Mesenchymal stem cell (in vitro differentiated cells and primary cell): ENCODE data around the gene CROCC2. TPM values are rescaled to one million over a fixed set of nuclear protein-coding genes. Genes with fewer than 3 reads are reported as not detected.

Experiments used
- DNase-seq: peaks from one replicate; pipeline ENCODE4 v3.0.0-alpha.2; 2013
- H2AFZ ChIP-seq: one replicate; pipeline ENCODE4 v1.6.1; 2013; ENCODE audit warnings: low read depth, mild to moderate bottlenecking, control low read depth, inconsistent platforms, low read length, moderate library complexity
- H2AK5ac ChIP-seq: 2 replicates; pipeline ENCODE4 v1.6.1; 2013; ENCODE audit warnings: low read length, moderate library complexity, mild to moderate bottlenecking, inconsistent platforms; ENCODE audit not compliant: severe bottlenecking
- H2BK120ac ChIP-seq: one replicate; pipeline ENCODE4 v1.6.1; 2013; ENCODE audit warnings: low read depth, mild to moderate bottlenecking, inconsistent platforms, low read length, moderate library complexity
- H2BK12ac ChIP-seq, 2 experiments: one replicate each; pipeline ENCODE4 v1.6.1; 2013; ENCODE audit warnings: inconsistent platforms in 2 of 2, low read length in 2 of 2, mild to moderate bottlenecking in 2 of 2, moderate library complexity in 2 of 2, control low read depth in 1 of 2
- H2BK15ac ChIP-seq: one replicate; pipeline ENCODE4 v1.6.1; 2013; ENCODE audit warnings: mild to moderate bottlenecking, low read depth, inconsistent platforms; ENCODE audit not compliant: poor library complexity, severe bottlenecking
- H2BK5ac ChIP-seq: 2 replicates; pipeline ENCODE4 v1.6.1; 2013; ENCODE audit warnings: low read depth, mild to moderate bottlenecking, low read length, control low read depth, inconsistent platforms; ENCODE audit not compliant: poor library complexity, severe bottlenecking
- H3K14ac ChIP-seq, 2 experiments: one replicate each; pipeline ENCODE4 v1.6.1; 2013; ENCODE audit warnings: inconsistent platforms in 2 of 2, low read length in 2 of 2, control low read depth in 1 of 2, mild to moderate bottlenecking in 1 of 2, moderate library complexity in 1 of 2
- H3K18ac ChIP-seq, 2 experiments: one replicate each; pipeline ENCODE4 v1.6.1; 2013; ENCODE audit warnings: inconsistent platforms in 2 of 2, low read length in 2 of 2, control low read depth in 1 of 2, low read depth in 1 of 2, mild to moderate bottlenecking in 1 of 2
- H3K23ac ChIP-seq, 2 experiments: one replicate each; pipeline ENCODE4 v1.6.1; 2013; ENCODE audit warnings: inconsistent platforms in 2 of 2, low read length in 2 of 2, mild to moderate bottlenecking in 2 of 2, moderate library complexity in 2 of 2, control low read depth in 1 of 2
- H3K27ac ChIP-seq: 2 replicates; pipeline ENCODE4 v1.5.1; 2013; ENCODE audit warnings: mild to moderate bottlenecking, moderate library complexity, low read length, control low read depth, inconsistent platforms; ENCODE audit not compliant: poor library complexity, severe bottlenecking
- H3K27me3 ChIP-seq, 2 experiments: 2 replicates each; pipeline versions ENCODE4 v1.6.1 to v1.7.0; 2013; ENCODE audit warnings: low read length in 2 of 2, mild to moderate bottlenecking in 2 of 2, moderate library complexity in 2 of 2, control low read depth in 1 of 2, inconsistent platforms in 1 of 2; ENCODE audit not compliant: control insufficient read depth in 1 of 2, insufficient read depth in 1 of 2
- H3K36me3 ChIP-seq, 2 experiments: 2 replicates each; pipeline versions ENCODE4 v1.6.1 to v1.7.0; 2013; ENCODE audit warnings: low read length in 2 of 2, control low read depth in 1 of 2, inconsistent platforms in 1 of 2, low read depth in 1 of 2, mild to moderate bottlenecking in 1 of 2; ENCODE audit not compliant: insufficient read depth in 2 of 2, control insufficient read depth in 1 of 2
- H3K4ac ChIP-seq, 2 experiments: one replicate each; pipeline ENCODE4 v1.6.1; 2013; ENCODE audit warnings: inconsistent platforms in 2 of 2, low read length in 2 of 2, mild to moderate bottlenecking in 2 of 2, moderate library complexity in 2 of 2, control low read depth in 1 of 2, low read depth in 1 of 2
- H3K4me1 ChIP-seq: 2 replicates; pipeline ENCODE4 v1.6.1; 2013; ENCODE audit warnings: low read depth, low read length, control low read depth; ENCODE audit not compliant: control insufficient read depth, insufficient read depth
- H3K4me2 ChIP-seq: 2 replicates; pipeline ENCODE4 v1.6.1; 2013; ENCODE audit warnings: low read length, mild to moderate bottlenecking, inconsistent platforms; ENCODE audit not compliant: poor library complexity, severe bottlenecking
- H3K4me3 ChIP-seq, 2 experiments: 2 replicates each; pipeline versions ENCODE4 v1.5.1 to v1.7.0; 2013; ENCODE audit warnings: low read length in 2 of 2, mild to moderate bottlenecking in 2 of 2, control low read depth in 1 of 2, low read depth in 1 of 2; ENCODE audit not compliant: insufficient read depth in 1 of 2
- H3K79me1 ChIP-seq: replicated peaks from 2 replicates; pipeline ENCODE4 v1.6.1; 2013; ENCODE audit warnings: mild to moderate bottlenecking, control low read depth, low read length, inconsistent platforms; ENCODE audit not compliant: poor library complexity, severe bottlenecking
- H3K9ac ChIP-seq: 2 replicates; pipeline ENCODE4 v1.7.0; 2013; ENCODE audit warnings: mild to moderate bottlenecking, low read length, moderate library complexity
- H3K9me3 ChIP-seq: 2 replicates; pipeline ENCODE4 v1.7.0; 2013; ENCODE audit warnings: mild to moderate bottlenecking, low read length; ENCODE audit not compliant: control insufficient read depth
- H4K8ac ChIP-seq: one replicate; pipeline ENCODE4 v1.6.1; 2013; ENCODE audit warnings: inconsistent platforms, mild to moderate bottlenecking, low read length, moderate library complexity
- H4K91ac ChIP-seq: one replicate; pipeline ENCODE4 v1.6.1; 2013; ENCODE audit warnings: mild to moderate bottlenecking, low read length, inconsistent platforms
- WGBS: methylation state at CpG from one replicate; pipeline ENCODE4 v1.1.7; 2013; ENCODE audit warnings: mixed read lengths; 5-methylcytosine and 5-hydroxymethylcytosine counted together
- polyA plus RNA-seq, 2 experiments: library from polyadenylated mRNA; stranded (reverse); fragments of 200-250 nt; gene quantifications; one replicate each; pipeline ENCODE4 v1.2.3, GENCODE V29; 2013

The CROCC2 gene
- not detected for polyA plus RNA-seq (2013, experiment 1 of 2)
- not detected for polyA plus RNA-seq (2013, experiment 2 of 2)

GRCh38 chr2:240906141-240906910, at the start of gene CROCC2:
Gene CROCC2, plus strand, starts transcription at chr2:240906336. Its CDS starts 178 bp downstream, at chr2:240906514.
- H3K79me1 ChIP-seq = no peaks in the 10 kb centered on the region
- no peak within 1 kb of the TSS for H2BK15ac ChIP-seq
- no peak within 1 kb of the TSS for H2BK12ac ChIP-seq
- DNase-seq = no peak
- no peak within 1 kb of the TSS for H4K8ac ChIP-seq
- no peak within 1 kb of the TSS for H2BK120ac ChIP-seq
- no peaks in the 10 kb centered on the region for H3K36me3 ChIP-seq
- H3K9me3 ChIP-seq = no peaks in the 10 kb centered on the region
- H2AK5ac ChIP-seq = no peak within 1 kb of the TSS
- no peak within 1 kb of the TSS for H3K14ac ChIP-seq
- H3K4me1 ChIP-seq = no peaks in the 10 kb centered on the region
- H3K4me2 ChIP-seq = no peak within 1 kb of the TSS
- no peak within 1 kb of the TSS for H3K18ac ChIP-seq
- no peak within 1 kb of the TSS for H3K4me3 ChIP-seq
- no peak within 1 kb of the TSS for H3K9ac ChIP-seq
- WGBS = 68% methylated on average over 23 of the region's 23 CpGs
- H3K27ac ChIP-seq = no peak within 1 kb of the TSS
- no peak within 1 kb of the TSS for H2AFZ ChIP-seq
- H3K4ac ChIP-seq = no peak within 1 kb of the TSS
- H4K91ac ChIP-seq = no peak within 1 kb of the TSS
- H3K27me3 ChIP-seq = peaks cover 22 to 43% of the 10 kb centered on the region in 2 experiments
- no peak within 1 kb of the TSS for H3K23ac ChIP-seq
- H2BK5ac ChIP-seq = no peak within 1 kb of the TSS

DNA sequence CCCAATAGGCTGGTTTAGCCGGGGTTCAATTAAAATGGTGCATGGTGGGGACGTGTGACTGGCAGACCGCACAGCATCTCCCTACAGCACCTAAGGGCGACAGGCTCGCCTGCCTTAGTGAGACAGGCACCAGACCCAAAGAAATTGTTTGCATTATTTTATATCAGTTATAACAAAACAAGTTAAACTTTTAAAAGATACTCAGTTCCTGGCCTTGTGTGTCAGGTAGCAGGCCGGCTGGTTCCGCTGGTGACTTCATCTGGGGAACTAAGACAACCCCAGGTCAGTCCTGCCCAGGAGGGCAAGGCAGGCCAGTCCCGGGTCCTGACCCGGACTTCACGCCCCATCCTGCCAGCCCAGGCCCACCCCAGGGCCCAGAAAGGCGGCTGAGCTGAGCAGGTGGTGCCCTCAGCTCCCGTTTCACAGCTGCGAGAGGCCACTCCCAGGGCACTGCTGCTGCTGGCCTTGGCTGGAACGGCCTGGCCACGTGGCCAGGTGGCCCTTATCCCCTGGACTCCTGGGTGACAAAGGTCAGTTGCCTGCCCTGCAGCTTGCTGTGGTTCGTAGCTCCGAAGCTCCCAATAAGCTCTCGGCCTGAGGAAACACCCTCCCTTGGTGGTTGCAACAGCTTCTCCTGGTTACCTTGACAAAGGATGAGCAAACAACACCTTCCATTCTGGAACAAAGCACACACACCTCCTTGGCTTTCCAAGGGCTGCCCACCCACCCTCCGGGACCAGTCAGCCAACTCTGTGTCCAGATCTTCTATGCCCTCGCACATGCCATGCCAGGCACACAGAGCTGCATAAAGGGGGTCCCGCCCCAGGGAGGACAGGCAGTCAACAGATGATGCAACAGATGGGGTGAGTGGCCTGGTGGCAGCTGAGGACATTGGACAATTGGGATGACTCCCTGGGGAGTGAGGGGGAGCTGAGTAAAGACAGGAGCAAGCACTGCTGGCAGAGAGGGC, 48.8 kb upstream of the CROCC2 start:
- Histone ChIP-seq H3K9ac (no peak overlapping the region), H3K27ac (no peak overlapping the region), H3K14ac (no peak overlapping the region), H3K23ac (no peak overlapping the region), H2BK5ac (no peak overlapping the region), H3K27me3 (peaks cover 25 to 29% of the 10 kb centered on the region in 2 experiments), H3K79me1 (no peaks in the 10 kb centered on the region), H2BK15ac (no peak overlapping the region), H3K4me1 (peaks cover 3% of the 10 kb centered on the region), H2AFZ (no peak overlapping the region), H2BK12ac (no peak overlapping the region), H3K9me3 (peaks cover 13% of the 10 kb centered on the region), H4K8ac (no peak overlapping the region), H3K4me3 (no peak overlapping the region), H4K91ac (no peak overlapping the region), H3K36me3 (no peaks in the 10 kb centered on the region), H3K18ac (no peak overlapping the region), H3K4ac (no peak overlapping the region), H3K4me2 (no peak overlapping the region), H2BK120ac (no peak overlapping the region), H2AK5ac (no peak overlapping the region)
- 80% methylated on average over 17 of the region's 21 CpGs for WGBS
- no peak for DNase-seq

DNA sequence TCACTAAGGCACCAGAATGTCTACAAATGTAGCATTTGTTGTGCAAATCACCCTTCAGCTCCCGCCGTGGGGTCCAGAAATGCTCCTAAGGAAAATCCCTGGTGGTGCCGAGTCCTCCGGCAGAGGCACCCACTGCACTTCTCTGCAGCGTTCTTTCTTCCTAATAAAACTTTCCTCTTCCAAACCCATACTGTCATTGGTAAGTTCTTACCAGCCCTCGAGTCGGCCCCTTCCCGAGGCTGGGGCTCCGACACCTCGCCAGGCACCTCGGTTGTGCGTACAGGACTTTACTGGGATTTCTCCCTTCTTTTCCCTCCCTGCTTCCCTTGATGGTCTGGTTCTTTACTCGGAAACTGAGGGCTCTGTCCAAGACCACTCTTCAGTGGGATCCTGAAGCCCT, 47.8 kb upstream of the CROCC2 start:
- Histone ChIP-seq H3K79me1 (no peaks in the 10 kb centered on the region), H3K4ac (no peak overlapping the region), H3K4me1 (peaks cover 3% of the 10 kb centered on the region), H2BK120ac (no peak overlapping the region), H3K9me3 (peaks cover 13% of the 10 kb centered on the region), H3K9ac (no peak overlapping the region), H3K14ac (no peak overlapping the region), H3K27me3 (peaks cover 29 to 33% of the 10 kb centered on the region in 2 experiments), H3K36me3 (no peaks in the 10 kb centered on the region), H3K4me3 (no peak overlapping the region), H2AFZ (no peak overlapping the region), H2BK12ac (no peak overlapping the region), H4K8ac (no peak overlapping the region), H3K18ac (no peak overlapping the region), H4K91ac (no peak overlapping the region), H3K27ac (no peak overlapping the region), H2BK15ac (no peak overlapping the region), H3K4me2 (no peak overlapping the region), H2AK5ac (no peak overlapping the region), H2BK5ac (no peak overlapping the region), H3K23ac (no peak overlapping the region)
- WGBS = 82% methylated on average over 13 of the region's 13 CpGs
- DNase-seq = no peak

DNA sequence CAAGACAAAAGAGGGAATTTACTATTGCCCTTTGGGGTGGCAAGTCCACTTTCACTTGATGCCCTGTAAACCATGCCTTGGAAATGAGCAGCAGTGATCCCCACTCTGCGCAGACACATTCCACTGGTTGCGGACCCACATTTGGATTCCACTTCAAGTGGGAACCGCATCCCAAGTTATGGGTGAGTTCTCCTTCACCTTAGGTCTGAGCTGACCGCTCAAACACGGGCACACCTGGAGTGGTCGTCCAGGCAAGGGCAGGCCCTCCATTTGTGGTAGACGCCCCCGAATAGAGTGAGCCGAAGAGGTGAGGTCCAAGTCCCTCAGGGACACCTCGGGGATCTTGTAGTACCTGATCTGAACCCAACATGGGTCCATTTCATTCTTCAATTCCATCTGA, 47.3 kb upstream of the CROCC2 start:
- no peak overlapping the region for H3K4ac ChIP-seq
- no peaks in the 10 kb centered on the region for H3K79me1 ChIP-seq
- H2AFZ ChIP-seq = no peak overlapping the region
- no peak overlapping the region for H4K91ac ChIP-seq
- H3K4me2 ChIP-seq = no peak overlapping the region
- no peak for DNase-seq
- peaks cover 13% of the 10 kb centered on the region for H3K9me3 ChIP-seq
- H3K4me1 ChIP-seq = peaks cover 3% of the 10 kb centered on the region
- no peak overlapping the region for H2BK120ac ChIP-seq
- H3K27me3 ChIP-seq = peaks cover 29 to 38% of the 10 kb centered on the region in 2 experiments
- no peak overlapping the region for H2BK5ac ChIP-seq
- H3K18ac ChIP-seq = no peak overlapping the region
- no peaks in the 10 kb centered on the region for H3K36me3 ChIP-seq
- H2BK12ac ChIP-seq = no peak overlapping the region
- H3K23ac ChIP-seq = no peak overlapping the region
- H3K14ac ChIP-seq = no peak overlapping the region
- H3K4me3 ChIP-seq = no peak overlapping the region
- H3K27ac ChIP-seq = no peak overlapping the region
- H2AK5ac ChIP-seq = no peak overlapping the region
- H4K8ac ChIP-seq = no peak overlapping the region
- H2BK15ac ChIP-seq = no peak overlapping the region
- 78% methylated on average over 10 of the region's 10 CpGs for WGBS
- no peak overlapping the region for H3K9ac ChIP-seq
